ENCODE data around the gene GTF2B.

GRCh38 chr1:88920845-88921244 lies 29.5 kb upstream of the GTF2B start:
- no peak for TF ChIP-seq CTCF (IDR thresholded peaks at IDR 0.05)
- TF ChIP-seq EP300 (IDR thresholded peaks at IDR 0.05): no peak

Measured in ovary (tissue), 3 donors.